Fibroblast of lung (primary cell): ENCODE measurements around the gene PHLDB1. TPM values are rescaled to one million over a fixed set of nuclear protein-coding genes. Genes with fewer than 3 reads are reported as not detected.

ENCODE experiments used
- DNase-seq, 2 donors: peaks; one replicate each; pipeline versions ENCODE4 v3.0.0 to v3.0.0-alpha.2; 2010; ENCODE audit warnings: low read depth in 2 of 2
- H2AFZ ChIP-seq: 2 replicates; pipeline ENCODE4 v1.5.1; 2012; ENCODE audit warnings: low read length, control low read depth, inconsistent platforms
- H3K27ac ChIP-seq: 2 replicates; pipeline ENCODE4 v1.5.1; 2011; ENCODE audit warnings: low read length, control low read depth; ENCODE audit not compliant: insufficient read depth
- H3K27me3 ChIP-seq: 2 replicates; pipeline ENCODE4 v1.5.1; 2011; ENCODE audit warnings: mild to moderate bottlenecking, low read length; ENCODE audit not compliant: control insufficient read depth, insufficient read depth
- H3K36me3 ChIP-seq: 2 replicates; pipeline ENCODE4 v1.5.1; 2011; ENCODE audit warnings: low read length; ENCODE audit not compliant: control insufficient read depth, insufficient read depth
- H3K4me1 ChIP-seq: 2 replicates; pipeline ENCODE4 v1.5.1; 2011; ENCODE audit warnings: low read length; ENCODE audit not compliant: control insufficient read depth, insufficient read depth; ENCODE audit errors: extremely low read depth
- H3K4me2 ChIP-seq: 2 replicates; pipeline ENCODE4 v1.5.1; 2011; ENCODE audit warnings: low read length, control low read depth; ENCODE audit not compliant: insufficient read depth; ENCODE audit errors: extremely low read depth
- H3K4me3 ChIP-seq, 4 experiments: fragments of 200-600 bp in 1 of 4; sonication (generic) in 1 of 4; replicated peaks in 1 of 4; 2 replicates each; pipeline ENCODE4 v1.5.1; 2011 to 2016; ENCODE audit warnings: low read length in 4 of 4, low read depth in 3 of 4, mild to moderate bottlenecking in 3 of 4, control low read depth in 2 of 4, inconsistent platforms in 1 of 4, mixed read lengths in 1 of 4; ENCODE audit not compliant: insufficient read depth in 1 of 4; ENCODE audit errors: control extremely low read depth in 1 of 4
- H3K79me2 ChIP-seq: 2 replicates; pipeline ENCODE4 v1.5.1; 2012; ENCODE audit warnings: mild to moderate bottlenecking, low read length, inconsistent platforms; ENCODE audit not compliant: control insufficient read depth, insufficient read depth
- H3K9ac ChIP-seq: 2 replicates; pipeline ENCODE4 v1.5.1; 2011; ENCODE audit warnings: mild to moderate bottlenecking, low read length, control low read depth; ENCODE audit not compliant: insufficient read depth
- H3K9me3 ChIP-seq: 2 replicates; pipeline ENCODE4 v1.5.1; 2012; ENCODE audit warnings: low read depth, low read length; ENCODE audit not compliant: control insufficient read depth, insufficient read depth
- H4K20me1 ChIP-seq: 2 replicates; pipeline ENCODE4 v1.5.1; 2011; ENCODE audit warnings: low read length; ENCODE audit not compliant: control insufficient read depth, insufficient read depth; ENCODE audit errors: extremely low read depth
- EZH2 ChIP-seq: IDR thresholded peaks from 2 replicates; pipeline ENCODE4 v1.5.1; 2012; ENCODE audit warnings: low read length, control low read depth, mild to moderate bottlenecking; ENCODE audit errors: missing control alignments
- polyA plus RNA-seq, 2 donors: library from polyadenylated mRNA; depleted of rRNA in 1 of 2; stranded (reverse) in 1 of 2; unstranded in 1 of 2; fragments of >200 nt; gene quantifications; 2 replicates each; pipeline ENCODE4 v1.2.1, GENCODE V29; 2011 to 2012; ENCODE audit warnings: missing spikeins in 1 of 2
- total RNA-seq: library from RNA; depleted of rRNA; stranded (reverse); fragments of >200 nt; gene quantifications from 2 replicates; pipeline ENCODE4 v1.2.1, GENCODE V29; 2014
- TF ChIP-seq, protein P1 (sequence below), 2 donors: IDR thresholded peaks in 1 of 2; conservative IDR thresholded peaks in 1 of 2; 1 replicate in 1 of 2; 2 replicates in 1 of 2; pipeline ENCODE4 v1.5.1; 2011 to 2012; ENCODE audit warnings: low read length in 2 of 2, control low read depth in 1 of 2, inconsistent platforms in 1 of 2, low read depth in 1 of 2, mild to moderate bottlenecking in 1 of 2

The PHLDB1 gene
- total and polyA plus RNA-seq, 2 donors (not counting 1 experiment from before 2014, with no cell fraction given), result 51.4 to 59.0 TPM

DNA sequence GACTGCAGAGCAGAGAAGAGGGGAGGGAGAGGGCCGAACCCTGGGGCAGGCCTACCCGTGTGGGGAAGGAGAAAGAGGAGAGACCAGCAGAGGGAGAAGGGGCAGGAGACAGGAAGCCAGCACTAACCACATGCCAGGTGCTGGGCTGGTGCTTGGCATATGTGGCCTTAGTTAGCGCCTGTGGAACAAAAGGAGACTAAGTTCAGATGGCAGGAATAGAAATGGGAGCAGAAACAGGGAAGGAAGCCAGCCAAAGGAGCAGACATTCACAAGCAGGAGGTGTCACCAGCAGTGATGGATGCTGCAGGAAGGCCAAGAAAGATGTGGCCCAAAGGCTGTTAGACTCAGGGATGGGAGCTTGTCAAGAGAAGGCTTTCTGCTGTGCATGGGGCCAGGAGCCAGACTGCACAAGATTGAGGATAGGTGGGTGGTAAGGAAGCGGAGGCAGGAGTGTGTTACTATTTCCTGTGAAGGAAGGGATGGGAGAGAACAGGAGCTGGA is 45.3 kb downstream of the PHLDB1 start:
- Histone ChIP-seq H3K4me2 (no peak overlapping the region), H3K4me3 (no peak overlapping the region), H3K4me1 (no peaks in the 10 kb centered on the region), H3K79me2 (no peaks in the 10 kb centered on the region), H3K9me3 (no peaks in the 10 kb centered on the region), H4K20me1 (no peaks in the 10 kb centered on the region), H3K27me3 (no peaks in the 10 kb centered on the region), H3K36me3 (peaks cover 33% of the 10 kb centered on the region), H3K9ac (no peak overlapping the region), H2AFZ (no peak overlapping the region), H3K27ac (no peak overlapping the region)
- DNase-seq, result no peak
- TF ChIP-seq EZH2, result no peak

DNA sequence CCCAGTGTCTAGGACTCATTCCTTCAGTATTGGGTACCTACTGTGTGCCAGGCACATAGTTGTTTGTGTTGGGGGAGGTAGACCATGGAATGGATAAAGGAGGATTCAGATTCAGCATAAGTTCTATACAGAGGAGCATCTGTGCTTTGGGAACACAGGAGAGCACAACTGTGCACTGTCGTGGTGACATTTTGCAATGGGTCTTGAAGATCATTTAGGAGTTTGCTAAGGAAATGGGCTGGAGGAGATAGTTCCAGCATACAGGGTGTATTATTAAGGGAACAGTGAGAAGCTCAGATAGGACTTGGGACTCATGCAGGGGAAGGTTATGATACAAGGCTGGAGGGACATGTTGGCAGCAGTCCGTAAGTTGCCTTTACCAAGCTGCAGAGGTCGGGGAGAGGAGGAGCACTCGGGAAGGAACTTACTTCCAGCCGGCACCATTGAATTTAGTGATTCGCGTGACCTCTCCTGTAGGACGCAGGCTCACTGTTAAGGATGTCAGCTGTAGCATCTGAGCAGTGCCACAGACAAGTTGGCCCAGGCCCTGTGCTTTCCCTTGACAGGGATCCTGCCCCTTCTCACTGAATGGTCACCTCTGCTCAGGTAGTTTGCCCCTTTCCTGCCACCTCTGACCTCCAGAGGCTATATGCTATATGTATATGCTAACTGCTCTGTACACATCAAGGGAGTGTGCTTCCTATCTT is 46.4 kb downstream of the PHLDB1 start:
- Histone ChIP-seq H3K27me3 (no peaks in the 10 kb centered on the region), H2AFZ (no peak overlapping the region), H3K9me3 (no peaks in the 10 kb centered on the region), H3K79me2 (no peaks in the 10 kb centered on the region), H3K4me3 (no peak overlapping the region), H3K9ac (no peak overlapping the region), H3K27ac (no peak overlapping the region), H4K20me1 (no peaks in the 10 kb centered on the region), H3K4me2 (no peak overlapping the region), H3K36me3 (peaks cover 34% of the 10 kb centered on the region), H3K4me1 (no peaks in the 10 kb centered on the region)
- no peak for DNase-seq
- TF ChIP-seq, protein P1, sequence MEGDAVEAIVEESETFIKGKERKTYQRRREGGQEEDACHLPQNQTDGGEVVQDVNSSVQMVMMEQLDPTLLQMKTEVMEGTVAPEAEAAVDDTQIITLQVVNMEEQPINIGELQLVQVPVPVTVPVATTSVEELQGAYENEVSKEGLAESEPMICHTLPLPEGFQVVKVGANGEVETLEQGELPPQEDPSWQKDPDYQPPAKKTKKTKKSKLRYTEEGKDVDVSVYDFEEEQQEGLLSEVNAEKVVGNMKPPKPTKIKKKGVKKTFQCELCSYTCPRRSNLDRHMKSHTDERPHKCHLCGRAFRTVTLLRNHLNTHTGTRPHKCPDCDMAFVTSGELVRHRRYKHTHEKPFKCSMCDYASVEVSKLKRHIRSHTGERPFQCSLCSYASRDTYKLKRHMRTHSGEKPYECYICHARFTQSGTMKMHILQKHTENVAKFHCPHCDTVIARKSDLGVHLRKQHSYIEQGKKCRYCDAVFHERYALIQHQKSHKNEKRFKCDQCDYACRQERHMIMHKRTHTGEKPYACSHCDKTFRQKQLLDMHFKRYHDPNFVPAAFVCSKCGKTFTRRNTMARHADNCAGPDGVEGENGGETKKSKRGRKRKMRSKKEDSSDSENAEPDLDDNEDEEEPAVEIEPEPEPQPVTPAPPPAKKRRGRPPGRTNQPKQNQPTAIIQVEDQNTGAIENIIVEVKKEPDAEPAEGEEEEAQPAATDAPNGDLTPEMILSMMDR (conservative IDR thresholded peaks at IDR 0.05 in 1 of 2, IDR thresholded peaks at IDR 0.05 in 1 of 2; ENCODE audit: low read depth in 1 of 2, low read length in 2 of 2), result no peak
- TF ChIP-seq EZH2, result no peak

DNA sequence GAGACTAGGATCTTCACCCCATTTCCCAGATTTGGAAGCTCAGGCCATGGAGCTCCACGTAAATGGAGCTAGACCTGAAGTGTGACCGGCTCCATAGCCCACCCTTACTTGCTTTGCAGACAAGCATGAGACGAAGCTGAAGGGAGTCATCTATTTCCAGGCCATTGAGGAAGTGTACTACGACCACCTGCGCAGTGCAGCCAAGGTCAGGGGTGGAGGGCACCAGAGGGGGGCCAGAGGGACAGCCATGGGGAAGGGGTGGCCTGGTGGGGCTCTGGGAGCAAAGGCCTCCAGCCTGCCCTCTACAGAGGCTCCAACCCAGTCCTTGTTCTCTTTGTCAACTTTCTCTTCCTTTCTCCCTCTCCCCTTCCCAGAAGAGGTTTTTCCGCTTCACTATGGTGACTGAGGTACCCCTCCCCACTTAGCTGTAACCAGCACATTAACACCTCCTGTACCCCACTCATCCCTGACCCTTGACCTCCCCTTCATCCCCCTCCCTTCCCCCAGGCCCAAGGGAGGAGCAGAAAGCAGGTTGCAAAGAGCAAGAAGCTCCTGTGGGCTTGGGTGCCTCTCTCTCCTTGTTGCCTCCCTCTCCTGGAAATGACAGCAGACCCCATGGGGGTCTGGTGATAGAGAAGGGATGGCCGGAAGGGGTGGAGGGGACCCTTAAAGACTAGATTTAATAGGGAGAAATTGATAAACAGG is 48.2 kb downstream of the PHLDB1 start:
- no peak overlapping the region for H3K9ac ChIP-seq
- no peak overlapping the region for H3K4me3 ChIP-seq
- H3K27ac ChIP-seq, result no peak overlapping the region
- H3K36me3 ChIP-seq, result peaks cover 33% of the 10 kb centered on the region
- H3K9me3 ChIP-seq, result no peaks in the 10 kb centered on the region
- H3K4me1 ChIP-seq, result no peaks in the 10 kb centered on the region
- no peak for DNase-seq
- H3K27me3 ChIP-seq, result no peaks in the 10 kb centered on the region
- H3K79me2 ChIP-seq, result no peaks in the 10 kb centered on the region
- TF ChIP-seq EZH2, result no peak
- TF ChIP-seq, protein P1 (conservative IDR thresholded peaks at IDR 0.05 in 1 of 2, IDR thresholded peaks at IDR 0.05 in 1 of 2; ENCODE audit: low read depth in 1 of 2, low read length in 2 of 2), result no peak
- no peak overlapping the region for H3K4me2 ChIP-seq
- no peaks in the 10 kb centered on the region for H4K20me1 ChIP-seq
- H2AFZ ChIP-seq, result no peak overlapping the region
